Stomach (tissue), 4 donors: Measurements from ENCODE around the gene ART4.

ENCODE experiments used
- CTCF ChIP-seq, 7 experiments: fragments of 450-650 bp in 4 of 7; fragments of 200-600 bp in 3 of 7; sonication (generic) in 3 of 7; IDR thresholded peaks; one replicate each; pipeline ENCODE4 v1.5.1; 2016 to 2019; ENCODE audit warnings: antibody characterized with exemption in 7 of 7, control low read depth in 2 of 7, mild to moderate bottlenecking in 1 of 7
- POLR2A ChIP-seq, 4 donors: fragments of 450-650 bp; IDR thresholded peaks; one replicate each; pipeline ENCODE4 v1.6.1; 2016; ENCODE audit warnings: antibody characterized with exemption in 4 of 4, control low read depth in 2 of 4, mild to moderate bottlenecking in 1 of 4, moderate library complexity in 1 of 4

GRCh38 chr12:14860490-14860889, 17.2 kb upstream of the ART4 start:
- TF ChIP-seq CTCF (IDR thresholded peaks at IDR 0.05): no peak
- TF ChIP-seq POLR2A (IDR thresholded peaks at IDR 0.05): no peak
